ENCODE measurements around the gene C18orf63.

DNA sequence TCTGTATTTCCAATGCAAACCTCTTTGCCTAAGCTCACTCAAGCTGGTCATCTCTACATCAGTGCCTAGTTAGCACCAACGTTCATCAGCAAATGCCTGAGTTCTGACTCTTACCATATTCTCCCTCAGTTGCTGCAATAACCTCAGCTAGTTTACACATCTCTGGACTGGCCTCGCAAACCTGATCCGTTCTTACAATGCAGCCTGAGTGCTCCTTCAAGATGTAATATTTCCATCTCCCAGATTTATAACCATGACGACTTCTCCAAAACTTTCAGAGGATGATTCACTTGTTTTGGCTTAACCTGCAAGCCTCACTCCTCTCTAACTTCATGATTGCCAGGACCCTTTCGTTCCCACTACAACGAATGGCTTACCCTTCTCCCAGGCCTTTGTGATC is 71.7 kb downstream of the C18orf63 start:
- TF ChIP-seq POLR2A (IDR thresholded peaks at IDR 0.05) = no peak
- no peak for TF ChIP-seq POLR2AphosphoS5 (IDR thresholded peaks at IDR 0.05)
